GM18909 (cell line): ENCODE results near the gene TPM2.
A peak's percentile ranks its signal among the peaks of the same experiment; 100 is the strongest.

Source experiments
- ATAC-seq: cut with Tn5 transposase; IDR thresholded peaks from one replicate; pipeline ENCODE4 v1.9.1; 2021; ENCODE audit warnings: mild to moderate bottlenecking; ENCODE audit not compliant: unreplicated experiment, poor library complexity

TPM2 gene

DNA sequence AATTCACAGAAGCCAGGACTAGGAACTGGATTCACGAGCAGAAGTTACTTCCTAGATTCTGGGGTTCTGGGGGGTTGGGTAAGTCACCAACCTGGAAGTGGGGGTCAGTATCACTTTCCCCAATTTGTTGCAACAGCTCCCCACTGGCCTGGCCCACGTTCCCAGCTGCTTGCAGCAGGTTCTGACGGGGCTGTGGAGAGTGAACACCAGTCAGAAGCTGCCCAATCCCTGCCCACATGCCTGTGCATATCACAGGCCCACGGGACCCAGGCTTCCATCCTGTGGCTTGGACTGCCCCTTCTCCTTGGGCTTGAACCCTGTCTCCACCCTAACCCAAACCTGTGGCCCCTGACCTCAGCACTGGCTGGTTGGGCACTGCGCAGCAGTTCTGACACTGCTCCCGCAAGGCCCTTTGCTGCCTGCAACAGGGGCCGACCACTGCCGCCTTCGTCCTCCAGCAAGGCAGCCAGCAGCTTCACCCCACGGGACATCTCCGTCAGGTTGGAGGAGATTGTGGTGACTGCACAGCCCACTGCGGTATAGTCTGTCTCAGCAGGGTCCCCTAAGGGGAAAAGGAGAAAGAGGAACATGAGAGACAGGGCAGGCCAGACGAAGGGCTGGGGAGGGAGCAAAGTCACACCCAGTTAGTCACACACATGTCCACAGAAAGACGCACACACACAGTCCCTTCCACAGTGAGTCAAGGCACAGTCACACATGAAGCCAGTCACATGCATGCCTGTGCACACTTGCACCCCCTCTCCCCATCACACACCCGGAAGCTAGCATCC, 29.2 kb upstream of the TPM2 start:
- peak; percentile 46 for ATAC-seq

GRCh38 chr9:35717132-35717870, 27.6 kb upstream of the TPM2 start:
- no peak for ATAC-seq

- no peak for ATAC-seq
Measured at GRCh38 chr9:35716230-35716629, 26.5 kb upstream of the TPM2 start.

GRCh38 chr9:35714579-35715252, 25.0 kb upstream of the TPM2 start:
- no peak for ATAC-seq

GRCh38 chr9:35714123-35714522, 24.4 kb upstream of the TPM2 start:
- ATAC-seq = no peak

GRCh38 chr9:35713578-35713977, 23.9 kb upstream of the TPM2 start:
- no peak for ATAC-seq

DNA sequence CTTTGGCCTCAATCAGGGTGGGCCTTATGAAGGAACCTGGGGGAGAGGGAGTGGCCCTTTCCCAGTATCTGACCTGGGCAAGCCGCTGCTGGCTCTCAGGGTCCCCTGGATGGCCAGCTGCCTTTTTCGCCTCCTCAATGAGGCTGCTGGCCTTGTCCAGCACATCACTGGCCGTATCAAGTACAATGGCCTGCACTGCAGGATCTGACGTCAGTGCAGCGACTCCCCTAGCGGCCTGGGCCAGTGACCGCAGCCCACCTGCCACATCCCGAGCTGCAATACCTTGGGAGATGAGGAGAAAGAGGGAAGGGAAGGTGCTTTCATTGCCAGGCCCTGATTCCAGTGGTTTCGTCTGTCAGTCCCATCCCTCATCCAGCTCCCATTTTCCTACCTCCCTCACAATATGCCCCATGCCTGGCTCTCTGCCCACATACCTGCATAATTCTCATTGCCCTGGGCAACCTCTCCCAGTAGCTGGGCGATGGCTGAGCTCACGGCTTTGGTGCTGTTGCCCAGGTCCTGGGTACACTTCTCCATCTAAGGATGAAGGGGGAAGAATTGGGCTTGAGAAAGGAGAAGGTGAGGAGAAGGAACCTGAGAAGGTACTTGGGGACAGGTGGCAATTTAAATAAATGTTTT, 23.2 kb upstream of the TPM2 start:
- no peak for ATAC-seq

- no peak for ATAC-seq
Measured at GRCh38 chr9:35711501-35712428, 22.0 kb upstream of the TPM2 start.

GRCh38 chr9:35710818-35711500, 21.2 kb upstream of the TPM2 start:
- no peak for ATAC-seq

DNA sequence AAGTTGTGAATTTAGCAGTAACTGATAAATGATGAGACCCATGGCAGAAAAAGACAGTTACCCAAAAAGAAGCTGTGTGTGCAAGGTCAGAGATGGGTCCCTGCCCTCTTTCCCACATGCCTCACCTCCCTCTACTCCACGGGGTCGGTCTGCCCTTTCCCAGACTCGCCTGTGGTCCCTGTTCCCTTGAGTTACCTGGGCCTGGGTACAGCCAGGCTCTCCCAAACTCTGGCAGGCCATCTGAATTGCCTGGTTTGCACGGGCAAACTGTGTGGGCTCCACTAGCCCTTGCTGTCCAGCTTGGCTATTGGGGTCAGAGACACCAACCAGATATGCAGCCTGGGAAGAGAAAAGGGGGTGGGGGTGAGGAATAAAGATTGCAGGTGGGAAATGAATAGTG, 18.4 kb upstream of the TPM2 start:
- ATAC-seq = no peak

DNA sequence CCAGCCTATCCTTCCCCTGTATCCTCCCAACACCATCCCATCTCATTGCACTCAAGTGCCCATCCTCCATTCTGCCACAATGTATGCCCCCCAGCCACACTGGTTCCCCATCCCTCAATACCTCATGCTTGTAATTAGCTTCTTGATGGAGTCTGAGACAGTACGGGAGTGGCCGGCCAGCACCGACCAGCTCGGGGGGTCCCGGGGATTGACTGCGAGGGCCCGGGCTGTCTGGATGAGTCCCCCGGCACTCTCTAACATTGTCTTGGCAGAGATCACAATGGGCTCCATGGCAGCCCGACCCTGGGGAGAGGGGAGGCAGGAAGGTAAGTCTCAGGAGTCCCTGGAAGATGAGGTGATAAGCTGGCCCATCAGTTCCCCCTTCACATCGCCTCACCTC, 17.2 kb upstream of the TPM2 start:
- no peak for ATAC-seq

GRCh38 chr9:35705836-35706430, 16.2 kb upstream of the TPM2 start:
- ATAC-seq = no peak

- no peak for ATAC-seq
Measured at GRCh38 chr9:35705372-35705771, 15.6 kb upstream of the TPM2 start.

- no peak for ATAC-seq
Measured at GRCh38 chr9:35703906-35704672, 14.4 kb upstream of the TPM2 start.

GRCh38 chr9:35702696-35703095, 13.0 kb upstream of the TPM2 start:
- no peak for ATAC-seq

DNA sequence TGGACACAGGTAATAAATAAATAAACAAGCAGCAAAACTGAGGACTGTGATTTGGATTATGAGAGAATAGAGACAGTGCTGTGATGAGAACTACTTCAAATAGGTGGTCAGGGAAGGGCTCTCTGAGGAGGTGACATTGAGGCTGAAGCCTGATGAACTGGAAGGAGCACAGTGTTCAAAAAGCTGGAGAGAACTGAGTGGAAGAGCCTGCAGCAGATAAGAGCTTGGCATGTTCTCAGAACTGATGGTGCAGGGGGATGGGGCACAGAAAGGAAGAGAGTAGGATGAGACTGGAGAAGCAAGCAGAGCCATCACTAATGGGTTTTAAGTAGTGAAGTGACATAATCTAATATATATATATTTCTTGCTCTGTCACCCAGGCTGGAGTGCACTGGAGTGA, 11.2 kb upstream of the TPM2 start:
- no peak for ATAC-seq

GRCh38 chr9:35700031-35700430, 10.3 kb upstream of the TPM2 start:
- no peak for ATAC-seq

- ATAC-seq = no peak
Measured at GRCh38 chr9:35698231-35698630, 8.5 kb upstream of the TPM2 start.
